IMR-90 (cell line): ENCODE data around the gene DNASE2B. TPM values are rescaled to one million over a fixed set of nuclear protein-coding genes. Genes with fewer than 3 reads are reported as not detected.

Source experiments
- ATAC-seq: fragments of 200-7000 bp; cut with Tn5 transposase; 2 replicates; pipeline ENCODE4 v1.9.1; 2020; ENCODE audit warnings: low read depth, mild to moderate bottlenecking, moderate library complexity
- BruUV-seq: library from RNA; stranded (reverse); fragments of 400-500 nt; replicated peaks from 2 replicates; lab custom pipeline; 2021; lab: Mats Ljungman, UMichigan
- CTCF ChIA-PET: fragments of 300-600 bp; formaldehyde crosslinking; extraction: SDS; loops from one replicate; lab custom pipeline; 2021; ENCODE audit warnings: antibody characterized with exemption; lab: Yijun Ruan, JAX
- POLR2A ChIA-PET: fragments of 300-600 bp; sonication (Branson Sonifier 250); formaldehyde crosslinking; loops from one replicate; lab custom pipeline; 2022; ENCODE audit warnings: antibody characterized with exemption; ENCODE audit not compliant: unreplicated experiment; lab: Charles Lee
- DNase-seq: peaks from one replicate; pipeline ENCODE4 v3.0.0; 2013
- H2AFZ ChIP-seq: replicated peaks from 2 replicates; pipeline ENCODE3; 2013; ENCODE audit warnings: low read length, mild to moderate bottlenecking; ENCODE audit not compliant: poor library complexity
- H2AK5ac ChIP-seq: 2 replicates; pipeline ENCODE4 v1.6.1; 2013; ENCODE audit warnings: low read depth, low read length, inconsistent platforms
- H2AK9ac ChIP-seq: replicated peaks from 2 replicates; pipeline ENCODE3; 2013; ENCODE audit warnings: mild to moderate bottlenecking, low read depth, low read length, moderate library complexity; ENCODE audit not compliant: poor library complexity
- H2BK120ac ChIP-seq: 2 replicates; pipeline ENCODE4 v1.6.1; 2013; ENCODE audit warnings: low read depth, low read length, inconsistent platforms
- H2BK15ac ChIP-seq: 3 replicates; pipeline ENCODE4 v1.6.1; 2013; ENCODE audit warnings: low read depth, low read length, inconsistent platforms
- H2BK20ac ChIP-seq: 2 replicates; pipeline ENCODE4 v1.6.1; 2013; ENCODE audit warnings: low read depth, mild to moderate bottlenecking, inconsistent platforms, low read length, moderate library complexity
- H2BK5ac ChIP-seq: 2 replicates; pipeline ENCODE4 v1.6.1; 2013; ENCODE audit warnings: mild to moderate bottlenecking, low read depth, low read length, inconsistent platforms; ENCODE audit not compliant: poor library complexity, severe bottlenecking
- H3K14ac ChIP-seq: replicated peaks from 2 replicates; pipeline ENCODE4 v1.6.1; 2013; ENCODE audit warnings: low read depth, low read length, inconsistent platforms
- H3K18ac ChIP-seq: 2 replicates; pipeline ENCODE4 v1.6.1; 2013; ENCODE audit warnings: low read depth, low read length, control low read depth
- H3K23ac ChIP-seq: 2 replicates; pipeline ENCODE4 v1.6.1; 2013; ENCODE audit warnings: low read depth, low read length, inconsistent platforms
- H3K27ac ChIP-seq: 2 replicates; pipeline ENCODE4 v1.5.1; 2013; ENCODE audit warnings: mild to moderate bottlenecking, control low read depth, low read length; ENCODE audit not compliant: insufficient read depth
- H3K27me3 ChIP-seq: 2 replicates; pipeline ENCODE4 v1.6.1; 2013; ENCODE audit warnings: low read length; ENCODE audit not compliant: control insufficient read depth, insufficient read depth
- H3K36me3 ChIP-seq: 2 replicates; pipeline ENCODE4 v1.6.1; 2013; ENCODE audit warnings: low read length, mixed read lengths; ENCODE audit not compliant: control insufficient read depth, insufficient read depth
- H3K4ac ChIP-seq: 2 replicates; pipeline ENCODE4 v1.6.1; 2013; ENCODE audit warnings: low read depth, low read length, inconsistent platforms
- H3K4me1 ChIP-seq: 2 replicates; pipeline ENCODE4 v1.6.1; 2013; ENCODE audit warnings: low read length, mixed read lengths; ENCODE audit not compliant: control insufficient read depth, insufficient read depth
- H3K4me2 ChIP-seq: 2 replicates; pipeline ENCODE4 v1.6.1; 2013; ENCODE audit warnings: low read depth, mild to moderate bottlenecking, control low read depth, low read length, moderate library complexity
- H3K4me3 ChIP-seq: 2 replicates; pipeline ENCODE4 v1.5.1; 2013; ENCODE audit warnings: low read depth, mild to moderate bottlenecking, control low read depth, low read length, moderate library complexity; ENCODE audit not compliant: insufficient read depth
- H3K56ac ChIP-seq: 2 replicates; pipeline ENCODE4 v1.6.1; 2013; ENCODE audit warnings: low read length, inconsistent platforms; ENCODE audit not compliant: insufficient read depth; ENCODE audit errors: extremely low read depth
- H3K79me1 ChIP-seq, 2 experiments: 2 replicates each; pipeline ENCODE4 v1.6.1; 2013; ENCODE audit warnings: low read length in 2 of 2, inconsistent platforms in 1 of 2, low read depth in 1 of 2
- H3K9ac ChIP-seq: 2 replicates; pipeline ENCODE4 v1.6.1; 2013; ENCODE audit warnings: low read depth, low read length, control low read depth
- H3K9me1 ChIP-seq: 2 replicates; pipeline ENCODE4 v1.6.1; 2013; ENCODE audit warnings: low read length, inconsistent platforms; ENCODE audit not compliant: insufficient read depth
- H3K9me3 ChIP-seq: 2 replicates; pipeline ENCODE4 v1.6.1; 2013; ENCODE audit warnings: low read length; ENCODE audit not compliant: control insufficient read depth, insufficient read depth
- H4K20me1 ChIP-seq: 2 replicates; pipeline ENCODE4 v1.6.1; 2013; ENCODE audit warnings: low read length, inconsistent platforms; ENCODE audit not compliant: insufficient read depth
- H4K5ac ChIP-seq: 2 replicates; pipeline ENCODE4 v1.6.1; 2013; ENCODE audit warnings: mild to moderate bottlenecking, low read depth, low read length, control low read depth
- H4K8ac ChIP-seq, 2 experiments: 2 replicates each; pipeline ENCODE4 v1.6.1; 2013; ENCODE audit warnings: low read depth in 2 of 2, low read length in 2 of 2, control low read depth in 1 of 2, inconsistent platforms in 1 of 2
- H4K91ac ChIP-seq: 2 replicates; pipeline ENCODE4 v1.6.1; 2013; ENCODE audit warnings: low read depth, low read length, inconsistent platforms; ENCODE audit not compliant: insufficient read depth
- BHLHE40 ChIP-seq: fragments of 150-350 bp; IDR thresholded peaks from 2 replicates; pipeline ENCODE4 v1.6.1; 2016; ENCODE audit warnings: mild to moderate bottlenecking, low read depth, low read length
- CHD1 ChIP-seq: IDR thresholded peaks from 2 replicates; pipeline ENCODE4 v1.6.1; 2012; ENCODE audit warnings: low read depth, low read length, improper control_type of control experiment
- FOS ChIP-seq: fragments of 150-350 bp; IDR thresholded peaks from 2 replicates; pipeline ENCODE4 v1.6.1; 2016; ENCODE audit warnings: low read depth, low read length
- MAFK ChIP-seq: IDR thresholded peaks from 2 replicates; pipeline ENCODE4 v1.6.1; 2012; ENCODE audit warnings: low read depth, low read length, improper control_type of control experiment
- MAZ ChIP-seq: IDR thresholded peaks from 2 replicates; pipeline ENCODE4 v1.6.1; 2012; ENCODE audit warnings: low read depth, mild to moderate bottlenecking, low read length, improper control_type of control experiment, moderate library complexity, borderline replicate concordance
- MXI1 ChIP-seq: IDR thresholded peaks from 2 replicates; pipeline ENCODE4 v1.6.1; 2012; ENCODE audit warnings: low read depth, mild to moderate bottlenecking, low read length, moderate library complexity, borderline replicate concordance
- NFE2L2 ChIP-seq: fragments of 150-350 bp; IDR thresholded peaks from 2 replicates; pipeline ENCODE4 v1.6.1; 2016; ENCODE audit warnings: low read depth, mild to moderate bottlenecking, low read length
- POLR2A ChIP-seq: IDR thresholded peaks from 2 replicates; pipeline ENCODE4 v1.6.1; 2012; ENCODE audit warnings: mild to moderate bottlenecking, low read depth, low read length
- RAD21 ChIP-seq: IDR thresholded peaks from 2 replicates; pipeline ENCODE4 v1.6.1; 2012; ENCODE audit warnings: low read length, improper control_type of control experiment
- RCOR1 ChIP-seq: IDR thresholded peaks from 2 replicates; pipeline ENCODE4 v1.6.1; 2012; ENCODE audit warnings: mild to moderate bottlenecking, low read length, improper control_type of control experiment; ENCODE audit not compliant: insufficient replicate concordance
- RFX5 ChIP-seq: IDR thresholded peaks from 2 replicates; pipeline ENCODE4 v1.8.0; 2012; ENCODE audit warnings: low read depth, mild to moderate bottlenecking, low read length, moderate library complexity
- SMC3 ChIP-seq: fragments of 150-350 bp; IDR thresholded peaks from 2 replicates; pipeline ENCODE4 v1.6.1; 2016; ENCODE audit warnings: low read depth, mild to moderate bottlenecking, antibody characterized with exemption, low read length, moderate library complexity
- WGBS, 2 experiments: methylation state at CpG; one replicate each; pipeline versions ENCODE4 v1.1.5 to v1.1.7; 2013; ENCODE audit warnings: missing lambda C conversion rate in 2 of 2; ENCODE audit not compliant: insufficient read length in 1 of 2; ENCODE audit errors: extremely low coverage in 2 of 2; 5-methylcytosine and 5-hydroxymethylcytosine counted together
- dilution Hi-C: fragments of 300-500 bp; cut with HindIII; formaldehyde crosslinking; loops from one replicate; pipeline ENCODE4 v1.14.3; 2018; ENCODE audit warnings: low sequenced_read_pairs; ENCODE audit not compliant: unreplicated experiment
- in situ Hi-C: fragments of 300-500 bp; cut with MboI; formaldehyde crosslinking; loops from 3 replicates; pipeline ENCODE4 v1.14.3; 2019; ENCODE audit warnings: low sequenced_read_pairs, inconsistent platforms, mixed read lengths
- intact Hi-C: fragments of 100-400 bp; cut with micrococcal nuclease; formaldehyde crosslinking; loops from 2 replicates; pipeline ENCODE4 v1.10.0; 2022
- polyA plus RNA-seq, 3 experiments: library from polyadenylated mRNA; depleted of rRNA; stranded (reverse); fragments of >200 nt; gene quantifications; 2 replicates each; pipeline ENCODE4 v1.2.3, GENCODE V29; 2012; ENCODE audit warnings: low replicate concordance in 1 of 3
- total RNA-seq: library from RNA; depleted of rRNA; stranded (reverse); fragments of >200 nt; gene quantifications from 2 replicates; pipeline ENCODE4 v1.2.3, GENCODE V29; 2012
- TF ChIP-seq, protein P1 (sequence below): fragments of 150-350 bp; IDR thresholded peaks from 2 replicates; pipeline ENCODE4 v1.6.1; 2017; ENCODE audit warnings: mild to moderate bottlenecking, antibody characterized with exemption, low read length, low read depth
- TF ChIP-seq, protein P2 (sequence below): fragments of 150-350 bp; IDR thresholded peaks from 2 replicates; pipeline ENCODE4 v1.6.1; 2016; ENCODE audit warnings: low read depth, mild to moderate bottlenecking, low read length, moderate library complexity, borderline replicate concordance

Gene DNASE2B
- total and polyA plus RNA-seq, 2 of the 4 experiments (the other 2 are of a cell fraction): not detected

DNA sequence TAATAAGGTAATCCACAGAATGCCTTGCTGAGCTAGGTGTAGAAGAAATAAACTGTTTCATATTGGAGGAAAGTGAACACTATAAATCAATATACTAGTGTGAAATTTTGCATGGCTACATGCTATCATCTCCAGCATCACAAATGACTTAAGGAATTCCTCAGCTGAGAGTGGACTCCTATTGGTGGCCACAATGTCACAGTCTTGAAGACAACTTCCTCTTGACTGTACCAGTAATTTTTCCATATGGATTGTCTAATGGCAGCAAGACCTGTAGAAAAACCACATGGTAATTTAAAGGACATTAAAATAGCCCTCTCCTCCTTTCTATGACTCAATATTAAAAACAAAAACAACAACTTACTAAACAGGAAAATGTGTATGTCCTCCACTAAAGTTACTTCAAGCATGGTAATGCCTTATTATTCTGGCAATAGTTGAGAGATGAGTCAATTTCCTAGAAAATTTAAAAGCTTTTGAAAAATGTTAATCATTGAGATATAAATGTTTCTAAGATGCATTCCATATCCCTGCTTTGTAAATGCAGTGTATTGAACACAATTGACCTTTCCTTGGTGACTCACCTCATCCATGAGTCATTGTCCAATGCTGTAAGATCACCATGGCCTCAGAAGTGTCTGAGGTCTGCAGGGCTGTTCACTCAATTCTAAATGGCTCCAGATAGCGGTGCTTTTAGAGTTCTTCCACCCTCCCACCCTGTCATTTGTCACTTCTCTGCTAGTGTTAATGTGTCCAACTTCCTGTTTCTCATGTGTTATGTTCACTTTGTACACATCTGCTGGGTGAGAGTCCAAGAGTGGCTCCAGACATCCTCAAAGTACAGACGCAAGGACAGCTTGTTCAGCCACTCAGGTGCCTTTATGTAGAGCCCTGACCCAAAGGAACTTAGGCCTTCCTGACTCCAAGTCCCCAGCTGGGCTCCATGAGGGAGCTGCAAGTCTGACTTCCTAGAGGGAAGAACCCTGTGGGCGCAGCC is 32.8 kb upstream of the DNASE2B start (continued):
- TF ChIP-seq NFE2L2: no peak
- peak; percentile 99 for TF ChIP-seq FOS
- peak; percentile 68; the same call in 1 of the 2 replicates for TF ChIP-seq BHLHE40
- TF ChIP-seq CHD1: no peak

DNA sequence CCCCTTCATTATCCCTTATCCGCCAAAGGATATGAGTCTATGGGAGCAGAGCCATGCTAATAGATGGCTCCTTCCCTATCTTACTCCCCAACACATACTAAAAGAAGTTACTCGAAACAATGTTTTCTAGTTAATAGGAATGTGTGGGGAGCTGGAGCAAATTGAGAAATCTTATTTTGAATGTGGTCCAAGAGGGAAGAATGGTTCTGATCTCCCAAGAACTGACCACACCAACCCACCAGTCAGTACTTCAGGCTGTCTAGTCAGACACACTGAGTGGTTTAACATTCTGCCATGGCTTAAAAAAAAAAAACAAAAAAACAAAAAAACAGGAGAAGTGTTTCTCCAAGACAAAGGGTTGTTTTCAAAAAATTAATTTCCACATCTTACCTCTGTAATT is 31.5 kb upstream of the DNASE2B start:
- Histone ChIP-seq H3K9ac (no peak overlapping the region), H4K8ac (peak overlapping the region; percentile 10 to 89), H2BK5ac (peak overlapping the region; percentile 95), H2BK20ac (peak overlapping the region; percentile 99), H4K5ac (peak overlapping the region; percentile 63; the same call in 1 of the 2 replicates), H3K4me2 (no peak overlapping the region), H3K79me1 (no peaks in the 10 kb centered on the region), H4K91ac (peak overlapping the region; percentile 89), H3K9me3 (0 out of 2 replicates have a peak, but pooled peaks cover 3% of the 10 kb centered on the region), H2AK5ac (peak overlapping the region; percentile 99), H4K20me1 (no peaks in the 10 kb centered on the region), H3K56ac (no peak overlapping the region), H3K9me1 (peaks cover 8% of the 10 kb centered on the region; the same call in 1 of the 2 replicates), H3K4me1 (peaks cover 14% of the 10 kb centered on the region), H3K27ac (peak overlapping the region; percentile 12; the same call in 1 of the 2 replicates), H3K23ac (no peak overlapping the region), H3K27me3 (no peaks in the 10 kb centered on the region), H2AFZ (no peak overlapping the region), H2AK9ac (no peak overlapping the region), H3K18ac (peak overlapping the region; percentile 77), H2BK15ac (peak overlapping the region; percentile 97), H3K4ac (peak overlapping the region; percentile 99), H3K14ac (peak overlapping the region; percentile 96), H3K36me3 (no peaks in the 10 kb centered on the region), H2BK120ac (peak overlapping the region; percentile 99), H3K4me3 (no peak overlapping the region)
- peak; percentile 64 for DNase-seq
- no CpG with 5 or more reads among the region's 2 CpGs for WGBS, 2 experiments
- ChIA-PET CTCF (interaction anchor here (0.7 kb wide), 1 partner anchor 14 kb away, joined by 3 read pairs; no protein-coding TSS in a partner anchor), POLR2A (no interaction called here)
- dilution Hi-C loops: no loop called here
- no peak for ATAC-seq
- intact Hi-C loops: no loop called here
- no TSS peak for BruUV-seq
- in situ Hi-C loops: no loop called here
- TF ChIP-seq RCOR1 (no peak), CHD1 (no peak), FOS (no peak), RFX5 (no peak), MXI1 (no peak), MAZ (no peak), POLR2A (no peak), MAFK (no peak), SMC3 (no peak), RAD21 (no peak), BHLHE40 (no peak)
- TF ChIP-seq, protein P1, sequence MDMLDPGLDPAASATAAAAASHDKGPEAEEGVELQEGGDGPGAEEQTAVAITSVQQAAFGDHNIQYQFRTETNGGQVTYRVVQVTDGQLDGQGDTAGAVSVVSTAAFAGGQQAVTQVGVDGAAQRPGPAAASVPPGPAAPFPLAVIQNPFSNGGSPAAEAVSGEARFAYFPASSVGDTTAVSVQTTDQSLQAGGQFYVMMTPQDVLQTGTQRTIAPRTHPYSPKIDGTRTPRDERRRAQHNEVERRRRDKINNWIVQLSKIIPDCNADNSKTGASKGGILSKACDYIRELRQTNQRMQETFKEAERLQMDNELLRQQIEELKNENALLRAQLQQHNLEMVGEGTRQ: no peak
- TF ChIP-seq, protein P2, sequence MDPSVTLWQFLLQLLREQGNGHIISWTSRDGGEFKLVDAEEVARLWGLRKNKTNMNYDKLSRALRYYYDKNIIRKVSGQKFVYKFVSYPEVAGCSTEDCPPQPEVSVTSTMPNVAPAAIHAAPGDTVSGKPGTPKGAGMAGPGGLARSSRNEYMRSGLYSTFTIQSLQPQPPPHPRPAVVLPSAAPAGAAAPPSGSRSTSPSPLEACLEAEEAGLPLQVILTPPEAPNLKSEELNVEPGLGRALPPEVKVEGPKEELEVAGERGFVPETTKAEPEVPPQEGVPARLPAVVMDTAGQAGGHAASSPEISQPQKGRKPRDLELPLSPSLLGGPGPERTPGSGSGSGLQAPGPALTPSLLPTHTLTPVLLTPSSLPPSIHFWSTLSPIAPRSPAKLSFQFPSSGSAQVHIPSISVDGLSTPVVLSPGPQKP: no peak
